Measurements from ENCODE around the gene IYD. TPM values are rescaled to one million over a fixed set of nuclear protein-coding genes. Genes with fewer than 3 reads are reported as not detected.
"Not testable (repeated sequence)": the region's sequence is repeated elsewhere in the genome, so short reads cannot be mapped to it uniquely, and the experiment has no call there.

Gene IYD
- total RNA-seq, 2 donors from 2014 or later: not detected

DNA sequence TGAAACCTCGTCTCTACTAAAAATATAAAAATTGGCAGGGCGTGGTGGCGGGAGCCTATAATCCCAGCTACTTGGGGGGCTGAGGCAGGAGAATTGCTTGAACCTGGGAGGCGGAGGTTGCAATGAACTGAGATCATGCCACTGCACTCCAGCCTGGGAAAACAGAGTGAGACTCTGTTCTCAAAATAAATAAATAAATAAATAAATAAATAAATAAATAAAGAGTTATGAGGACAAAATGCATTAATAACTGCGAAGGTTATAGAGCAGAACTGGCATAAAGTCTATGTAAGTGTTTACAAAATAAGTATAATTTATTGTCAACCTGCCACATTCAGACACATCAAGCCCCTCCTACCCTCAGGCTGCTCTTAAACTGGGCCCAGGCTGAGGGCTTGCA lies 80.2 kb downstream of the IYD start:
- not testable (repeated sequence) for H3K27ac Mint-ChIP-seq; H3K27me3 Mint-ChIP-seq; ATAC-seq (replicated peaks); H3K4me3 Mint-ChIP-seq; H3K4me1 Mint-ChIP-seq; H3K36me3 Mint-ChIP-seq (ENCODE audit: low read depth); H3K9me3 Mint-ChIP-seq

DNA sequence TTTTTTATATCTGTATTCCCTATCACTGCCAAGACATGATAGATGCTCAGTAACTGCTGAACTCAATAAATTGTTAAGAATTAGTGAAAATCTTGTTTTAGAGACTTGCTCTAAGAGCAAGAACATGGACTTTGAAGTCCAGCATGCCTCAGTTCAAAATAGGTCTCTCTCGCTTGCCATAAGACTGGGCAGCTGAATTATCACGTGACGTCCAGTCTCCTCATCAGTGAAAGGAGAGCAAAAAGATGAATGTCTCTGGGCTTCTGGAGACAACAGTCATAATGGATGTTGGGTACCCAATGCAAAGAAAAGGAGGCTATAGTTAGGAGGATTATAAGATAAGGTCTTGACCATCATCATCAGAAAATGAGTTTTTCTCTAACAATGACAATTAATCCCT lies 82.1 kb downstream of the IYD start:
- Mint-ChIP-seq H3K27me3 (no peaks in the 10 kb centered on the region), H3K4me3 (no peak overlapping the region), H3K27ac (no peak overlapping the region), H3K36me3 (ENCODE audit: low read depth) (no peaks in the 10 kb centered on the region), H3K4me1 (no peaks in the 10 kb centered on the region), H3K9me3 (no peaks in the 10 kb centered on the region)
- ATAC-seq (replicated peaks): no peak

DNA sequence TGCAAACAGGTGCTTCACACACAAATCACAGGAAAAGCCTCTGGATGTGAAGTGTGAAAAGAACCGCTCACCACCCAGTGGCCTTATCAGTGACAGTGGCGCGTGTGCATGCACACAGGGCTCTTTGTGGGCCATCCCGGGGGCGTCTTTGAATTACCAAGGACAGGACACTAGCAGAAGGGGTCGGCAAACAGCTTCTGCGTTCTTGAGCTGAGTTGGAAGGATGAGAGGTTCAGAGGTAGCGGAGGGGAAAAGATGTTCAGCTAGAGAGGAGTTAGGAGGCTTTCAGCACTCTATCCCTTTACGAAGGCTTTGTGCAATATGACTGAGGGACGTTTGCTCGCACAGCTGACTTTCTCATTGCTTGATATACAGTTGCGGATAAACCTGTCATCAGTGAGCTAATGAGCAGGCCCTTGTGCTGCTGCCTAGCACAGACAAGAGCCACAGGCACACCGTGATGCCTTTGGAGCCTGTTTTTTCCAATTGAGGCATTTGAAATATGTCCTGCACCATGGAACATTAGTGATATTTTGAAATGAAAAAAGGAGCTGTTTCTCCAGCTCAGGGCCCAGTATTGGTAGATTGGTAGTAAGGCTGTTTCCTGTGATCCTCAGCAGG lies 83.1 kb downstream of the IYD start:
- Mint-ChIP-seq H3K36me3 (ENCODE audit: low read depth) (no peaks in the 10 kb centered on the region), H3K4me1 (no peaks in the 10 kb centered on the region), H3K9me3 (no peaks in the 10 kb centered on the region), H3K27ac (no peak overlapping the region), H3K4me3 (no peak overlapping the region), H3K27me3 (no peaks in the 10 kb centered on the region)
- no peak for ATAC-seq (replicated peaks)

DNA sequence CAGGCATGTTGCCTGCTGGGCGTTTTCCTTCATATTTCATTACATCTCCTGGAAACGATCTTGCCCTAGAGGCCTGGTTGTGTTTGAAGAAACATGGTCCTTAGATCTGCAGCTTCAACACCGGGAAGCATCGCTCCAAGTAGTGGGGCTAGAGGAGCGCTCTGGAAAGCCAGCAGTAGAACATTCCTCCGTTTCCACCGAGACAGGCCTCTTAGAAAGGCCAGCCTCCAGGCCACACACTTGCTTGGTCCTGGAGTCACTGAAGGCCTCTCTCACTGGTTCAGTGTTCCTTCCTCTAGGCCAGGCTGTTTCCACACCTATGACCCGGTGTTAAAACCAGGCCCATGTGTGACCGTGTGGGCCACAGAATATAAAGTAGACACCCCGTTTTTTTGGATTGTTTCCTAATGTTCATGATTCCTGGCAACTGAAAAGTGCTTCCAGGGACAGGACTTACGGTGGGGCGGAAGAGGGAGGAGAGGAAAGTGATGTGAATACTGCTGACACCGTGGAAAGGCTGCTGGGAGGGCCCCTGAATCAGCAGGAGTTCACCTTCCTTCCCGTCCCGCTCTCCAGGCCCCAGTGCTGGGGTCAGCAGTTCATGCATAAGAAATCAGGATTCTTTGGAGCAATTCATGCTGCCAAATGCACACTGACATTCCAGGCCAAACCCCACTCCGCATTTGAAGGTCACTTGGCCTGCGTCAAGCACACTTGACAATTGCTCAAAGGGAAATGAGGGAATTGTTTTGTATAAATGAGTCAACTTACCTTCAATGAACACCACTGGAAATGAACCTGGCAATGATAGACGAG lies 83.8 kb downstream of the IYD start:
- no peak for ATAC-seq (replicated peaks)
- no peaks in the 10 kb centered on the region for H3K9me3 Mint-ChIP-seq
- H3K4me3 Mint-ChIP-seq: no peak overlapping the region
- no peaks in the 10 kb centered on the region for H3K4me1 Mint-ChIP-seq
- H3K27ac Mint-ChIP-seq: no peak overlapping the region
- no peaks in the 10 kb centered on the region for H3K36me3 Mint-ChIP-seq (ENCODE audit: low read depth)
- no peaks in the 10 kb centered on the region for H3K27me3 Mint-ChIP-seq

GRCh38 chr6:150453357-150453756 lies 84.5 kb downstream of the IYD start:
- Mint-ChIP-seq H3K27ac (no peak overlapping the region), H3K9me3 (no peaks in the 10 kb centered on the region), H3K4me1 (no peaks in the 10 kb centered on the region), H3K4me3 (no peak overlapping the region), H3K36me3 (ENCODE audit: low read depth) (no peaks in the 10 kb centered on the region), H3K27me3 (no peaks in the 10 kb centered on the region)
- ATAC-seq (replicated peaks): no peak

Other genes with a start within 250 kb of the IYD start
- gene PPP1R14C, start 226.0 kb upstream of the IYD start, total RNA-seq: not detected
- gene PLEKHG1, start 230.9 kb downstream of the IYD start, total RNA-seq: 1 to 10 TPM; 2.5 to 7.8 TPM